ENCODE results near the gene CFAP221.
"Not testable (repeated sequence)": the region's sequence is repeated elsewhere in the genome, so short reads cannot be mapped to it uniquely, and the experiment has no call there.

The CFAP221 gene

DNA sequence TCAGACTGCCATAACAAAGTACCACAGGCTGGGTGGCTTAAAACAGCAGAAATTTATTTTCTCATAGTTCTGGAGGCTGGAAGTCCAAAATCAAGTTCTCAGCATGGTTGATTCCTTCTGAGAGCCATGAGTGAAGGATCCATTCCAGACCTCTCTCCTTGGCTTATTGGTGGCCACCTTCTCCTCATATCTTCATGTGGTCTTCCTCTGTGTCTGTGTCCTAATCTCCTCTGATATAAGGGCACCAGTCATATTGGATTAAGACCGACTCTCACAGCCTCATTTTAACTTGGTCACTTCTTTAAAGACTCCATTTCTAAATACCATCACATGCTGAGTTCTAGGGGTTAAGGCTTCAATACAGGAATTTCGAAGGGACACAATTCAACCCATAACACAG is 65.1 kb downstream of the CFAP221 start:
- no peaks in the 10 kb centered on the region for H3K4me1 ChIP-seq (ENCODE audit: control insufficient read depth, insufficient read depth, low read depth, low read length)
- H3K4me3 ChIP-seq (ENCODE audit: insufficient read depth in 1 of 2, low read depth in 1 of 2, low read length in 2 of 2): no peak overlapping the region
- no peak overlapping the region for H3K18ac ChIP-seq (ENCODE audit: low read depth in 1 of 2, low read length in 2 of 2)
- no peak overlapping the region for H4K91ac ChIP-seq (ENCODE audit: low read length)
- no peak overlapping the region for H3K14ac ChIP-seq (ENCODE audit: low read length in 2 of 2)
- H3K4ac ChIP-seq (ENCODE audit: low read depth in 1 of 2, low read length in 2 of 2): no peak overlapping the region
- no peak overlapping the region for H2BK120ac ChIP-seq (ENCODE audit: low read depth, low read length)
- peaks cover 17% of the 10 kb centered on the region in 2 experiments for H3K27me3 ChIP-seq (ENCODE audit: control insufficient read depth in 1 of 2, insufficient read depth in 1 of 2, low read length in 2 of 2)
- H3K79me1 ChIP-seq (replicated peaks; ENCODE audit: low read length, poor library complexity, severe bottlenecking): no peaks in the 10 kb centered on the region
- H3K9ac ChIP-seq (ENCODE audit: low read length): no peak overlapping the region
- H3K27ac ChIP-seq (ENCODE audit: low read length, poor library complexity, severe bottlenecking): no peak overlapping the region
- no peak overlapping the region for H2BK12ac ChIP-seq (ENCODE audit: low read length in 2 of 2)
- no peak overlapping the region for H3K23ac ChIP-seq (ENCODE audit: low read length in 2 of 2)
- DNase-seq: no peak
- H2AFZ ChIP-seq (ENCODE audit: low read depth, low read length): no peak overlapping the region
- H3K36me3 ChIP-seq (ENCODE audit: control insufficient read depth in 1 of 2, insufficient read depth in 2 of 2, low read depth in 1 of 2, low read length in 2 of 2): no peaks in the 10 kb centered on the region
- no peak overlapping the region for H3K4me2 ChIP-seq (ENCODE audit: low read length, poor library complexity, severe bottlenecking)
- H2BK15ac ChIP-seq (ENCODE audit: low read depth, poor library complexity, severe bottlenecking): no peak overlapping the region
- no peak overlapping the region for H4K8ac ChIP-seq (ENCODE audit: low read length)
- peaks cover 20% of the 10 kb centered on the region for H3K9me3 ChIP-seq (ENCODE audit: control insufficient read depth, low read length)
- 58% methylated on average over 1 of the region's 2 CpGs for WGBS
- no peak overlapping the region for H2AK5ac ChIP-seq (ENCODE audit: low read length, severe bottlenecking)
- H2BK5ac ChIP-seq (ENCODE audit: low read depth, low read length, poor library complexity, severe bottlenecking): no peak overlapping the region

GRCh38 chr2:119614140-119614539 is 69.9 kb downstream of the CFAP221 start:
- not testable (repeated sequence) for H4K8ac ChIP-seq (ENCODE audit: low read length); H3K79me1 ChIP-seq (replicated peaks; ENCODE audit: low read length, poor library complexity, severe bottlenecking); H3K36me3 ChIP-seq (ENCODE audit: control insufficient read depth in 1 of 2, insufficient read depth in 2 of 2, low read depth in 1 of 2, low read length in 2 of 2); H3K23ac ChIP-seq (ENCODE audit: low read length in 2 of 2); H2BK120ac ChIP-seq (ENCODE audit: low read depth, low read length); H2BK12ac ChIP-seq (ENCODE audit: low read length in 2 of 2); H3K27ac ChIP-seq (ENCODE audit: low read length, poor library complexity, severe bottlenecking); H2BK5ac ChIP-seq (ENCODE audit: low read depth, low read length, poor library complexity, severe bottlenecking); H3K14ac ChIP-seq (ENCODE audit: low read length in 2 of 2); H2AK5ac ChIP-seq (ENCODE audit: low read length, severe bottlenecking); DNase-seq; H3K18ac ChIP-seq (ENCODE audit: low read depth in 1 of 2, low read length in 2 of 2); H3K4ac ChIP-seq (ENCODE audit: low read depth in 1 of 2, low read length in 2 of 2); H4K91ac ChIP-seq (ENCODE audit: low read length); H3K9ac ChIP-seq (ENCODE audit: low read length); H2BK15ac ChIP-seq (ENCODE audit: low read depth, poor library complexity, severe bottlenecking); H2AFZ ChIP-seq (ENCODE audit: low read depth, low read length); H3K4me2 ChIP-seq (ENCODE audit: low read length, poor library complexity, severe bottlenecking); H3K4me1 ChIP-seq (ENCODE audit: control insufficient read depth, insufficient read depth, low read depth, low read length); H3K4me3 ChIP-seq (ENCODE audit: insufficient read depth in 1 of 2, low read depth in 1 of 2, low read length in 2 of 2)
- Histone ChIP-seq H3K9me3 (ENCODE audit: control insufficient read depth, low read length) (peaks cover 34% of the 10 kb centered on the region), H3K27me3 (ENCODE audit: control insufficient read depth in 1 of 2, insufficient read depth in 1 of 2, low read length in 2 of 2) (peaks cover 16 to 41% of the 10 kb centered on the region in 2 experiments)

- 69% methylated on average over 6 of the region's 6 CpGs for WGBS
- no peak overlapping the region for H2BK5ac ChIP-seq (ENCODE audit: low read depth, low read length, poor library complexity, severe bottlenecking)
- H3K27ac ChIP-seq (ENCODE audit: low read length, poor library complexity, severe bottlenecking): no peak overlapping the region
- H4K91ac ChIP-seq (ENCODE audit: low read length): no peak overlapping the region
- no peak overlapping the region for H3K23ac ChIP-seq (ENCODE audit: low read length in 2 of 2)
- no peak overlapping the region for H3K4ac ChIP-seq (ENCODE audit: low read depth in 1 of 2, low read length in 2 of 2)
- no peak overlapping the region for H2BK12ac ChIP-seq (ENCODE audit: low read length in 2 of 2)
- no peaks in the 10 kb centered on the region for H3K36me3 ChIP-seq (ENCODE audit: control insufficient read depth in 1 of 2, insufficient read depth in 2 of 2, low read depth in 1 of 2, low read length in 2 of 2)
- H3K4me3 ChIP-seq (ENCODE audit: insufficient read depth in 1 of 2, low read depth in 1 of 2, low read length in 2 of 2): no peak overlapping the region
- DNase-seq: no peak
- H4K8ac ChIP-seq (ENCODE audit: low read length): no peak overlapping the region
- no peak overlapping the region for H3K18ac ChIP-seq (ENCODE audit: low read depth in 1 of 2, low read length in 2 of 2)
- H3K4me1 ChIP-seq (ENCODE audit: control insufficient read depth, insufficient read depth, low read depth, low read length): no peaks in the 10 kb centered on the region
- H2BK120ac ChIP-seq (ENCODE audit: low read depth, low read length): no peak overlapping the region
- peaks cover 34% of the 10 kb centered on the region for H3K9me3 ChIP-seq (ENCODE audit: control insufficient read depth, low read length)
- no peaks in the 10 kb centered on the region for H3K79me1 ChIP-seq (replicated peaks; ENCODE audit: low read length, poor library complexity, severe bottlenecking)
- no peak overlapping the region for H3K4me2 ChIP-seq (ENCODE audit: low read length, poor library complexity, severe bottlenecking)
- H2BK15ac ChIP-seq (ENCODE audit: low read depth, poor library complexity, severe bottlenecking): no peak overlapping the region
- no peak overlapping the region for H3K14ac ChIP-seq (ENCODE audit: low read length in 2 of 2)
- H3K9ac ChIP-seq (ENCODE audit: low read length): no peak overlapping the region
- peaks cover 9 to 30% of the 10 kb centered on the region in 2 experiments for H3K27me3 ChIP-seq (ENCODE audit: control insufficient read depth in 1 of 2, insufficient read depth in 1 of 2, low read length in 2 of 2)
- no peak overlapping the region for H2AFZ ChIP-seq (ENCODE audit: low read depth, low read length)
- H2AK5ac ChIP-seq (ENCODE audit: low read length, severe bottlenecking): no peak overlapping the region
Measured at GRCh38 chr2:119616421-119616820, 72.2 kb downstream of the CFAP221 start.

- Histone ChIP-seq H3K14ac (ENCODE audit: low read length in 2 of 2) (no peak overlapping the region), H3K9me3 (ENCODE audit: control insufficient read depth, low read length) (peaks cover 26% of the 10 kb centered on the region), H2BK12ac (ENCODE audit: low read length in 2 of 2) (no peak overlapping the region), H3K4me1 (ENCODE audit: control insufficient read depth, insufficient read depth, low read depth, low read length) (no peaks in the 10 kb centered on the region), H3K79me1 (replicated peaks; ENCODE audit: low read length, poor library complexity, severe bottlenecking) (no peaks in the 10 kb centered on the region), H3K4me3 (ENCODE audit: insufficient read depth in 1 of 2, low read depth in 1 of 2, low read length in 2 of 2) (no peak overlapping the region), H3K4ac (ENCODE audit: low read depth in 1 of 2, low read length in 2 of 2) (no peak overlapping the region), H4K91ac (ENCODE audit: low read length) (no peak overlapping the region), H2BK15ac (ENCODE audit: low read depth, poor library complexity, severe bottlenecking) (no peak overlapping the region), H2BK5ac (ENCODE audit: low read depth, low read length, poor library complexity, severe bottlenecking) (no peak overlapping the region), H3K27ac (ENCODE audit: low read length, poor library complexity, severe bottlenecking) (no peak overlapping the region), H2BK120ac (ENCODE audit: low read depth, low read length) (no peak overlapping the region), H3K9ac (ENCODE audit: low read length) (no peak overlapping the region), H3K27me3 (ENCODE audit: control insufficient read depth in 1 of 2, insufficient read depth in 1 of 2, low read length in 2 of 2) (peaks cover 9 to 27% of the 10 kb centered on the region in 2 experiments), H3K4me2 (ENCODE audit: low read length, poor library complexity, severe bottlenecking) (no peak overlapping the region), H3K18ac (ENCODE audit: low read depth in 1 of 2, low read length in 2 of 2) (no peak overlapping the region), H3K36me3 (ENCODE audit: control insufficient read depth in 1 of 2, insufficient read depth in 2 of 2, low read depth in 1 of 2, low read length in 2 of 2) (no peaks in the 10 kb centered on the region), H3K23ac (ENCODE audit: low read length in 2 of 2) (no peak overlapping the region), H2AFZ (ENCODE audit: low read depth, low read length) (no peak overlapping the region), H2AK5ac (ENCODE audit: low read length, severe bottlenecking) (no peak overlapping the region), H4K8ac (ENCODE audit: low read length) (no peak overlapping the region)
- WGBS: 79% methylated on average over 2 of the region's 2 CpGs
- DNase-seq: no peak
Measured at GRCh38 chr2:119617455-119617854, 73.2 kb downstream of the CFAP221 start.
